Tibial nerve (tissue), 4 donors: Measurements from ENCODE around the gene BNIP1.

Experiments
- CTCF ChIP-seq, 5 experiments: fragments of 200-600 bp in 3 of 5; fragments of 450-650 bp in 2 of 5; sonication (generic) in 3 of 5; IDR thresholded peaks; one replicate each; pipeline ENCODE4 v1.5.1; 2016 to 2019; ENCODE audit warnings: antibody characterized with exemption in 5 of 5, mild to moderate bottlenecking in 3 of 5, moderate library complexity in 2 of 5
- EP300 ChIP-seq, 2 donors: sonication (generic); formaldehyde crosslinking; IDR thresholded peaks; one replicate each; pipeline ENCODE4 v1.6.1; 2017; ENCODE audit warnings: antibody characterized with exemption in 2 of 2, mild to moderate bottlenecking in 1 of 2
- POLR2A ChIP-seq, 2 donors: fragments of 450-650 bp; IDR thresholded peaks; one replicate each; pipeline ENCODE4 v1.6.1; 2017; ENCODE audit warnings: antibody characterized with exemption in 2 of 2, mild to moderate bottlenecking in 2 of 2, moderate library complexity in 2 of 2

- TF ChIP-seq EP300 (IDR thresholded peaks at IDR 0.05): no peak
- no peak for TF ChIP-seq CTCF (IDR thresholded peaks at IDR 0.05)
- no peak for TF ChIP-seq POLR2A (IDR thresholded peaks at IDR 0.05)
Observed at GRCh38 chr5:173153842-173154241, 9.5 kb downstream of the BNIP1 start.
